ENCODE measurements around the gene ITPR1.

DNA sequence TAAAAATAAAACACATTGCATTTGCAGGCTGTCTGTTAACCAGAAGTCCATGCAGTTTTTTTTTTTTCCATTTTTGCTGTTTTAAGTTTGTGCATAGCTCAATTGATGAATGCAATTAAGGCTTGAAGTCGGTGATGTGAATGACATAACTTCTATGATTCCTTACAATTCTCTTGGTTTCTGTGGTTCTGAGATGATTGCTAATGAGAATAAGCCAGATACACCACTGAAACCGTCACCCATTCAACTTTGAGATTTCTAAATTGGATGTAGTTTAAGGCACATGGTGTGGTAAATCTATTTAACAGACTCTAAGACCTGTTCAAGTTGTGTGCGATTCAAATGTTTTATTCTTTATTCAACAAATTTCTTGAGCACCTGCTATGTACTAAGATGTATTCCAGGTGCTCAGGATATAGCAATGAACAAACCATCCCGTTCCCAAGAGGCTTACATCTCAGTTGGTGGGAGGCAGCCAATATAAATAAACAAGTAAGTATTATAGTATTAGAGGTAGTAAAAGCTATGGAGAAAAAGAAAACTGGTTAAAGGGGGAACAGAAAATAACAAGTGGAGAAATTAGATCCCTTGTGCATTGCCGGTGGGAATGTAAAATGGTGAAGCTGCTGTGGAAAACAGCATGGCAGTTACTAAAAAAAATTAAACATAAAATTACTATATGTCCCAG, 4.0 kb downstream of the ITPR1 start:
- TF ChIP-seq, protein P1, sequence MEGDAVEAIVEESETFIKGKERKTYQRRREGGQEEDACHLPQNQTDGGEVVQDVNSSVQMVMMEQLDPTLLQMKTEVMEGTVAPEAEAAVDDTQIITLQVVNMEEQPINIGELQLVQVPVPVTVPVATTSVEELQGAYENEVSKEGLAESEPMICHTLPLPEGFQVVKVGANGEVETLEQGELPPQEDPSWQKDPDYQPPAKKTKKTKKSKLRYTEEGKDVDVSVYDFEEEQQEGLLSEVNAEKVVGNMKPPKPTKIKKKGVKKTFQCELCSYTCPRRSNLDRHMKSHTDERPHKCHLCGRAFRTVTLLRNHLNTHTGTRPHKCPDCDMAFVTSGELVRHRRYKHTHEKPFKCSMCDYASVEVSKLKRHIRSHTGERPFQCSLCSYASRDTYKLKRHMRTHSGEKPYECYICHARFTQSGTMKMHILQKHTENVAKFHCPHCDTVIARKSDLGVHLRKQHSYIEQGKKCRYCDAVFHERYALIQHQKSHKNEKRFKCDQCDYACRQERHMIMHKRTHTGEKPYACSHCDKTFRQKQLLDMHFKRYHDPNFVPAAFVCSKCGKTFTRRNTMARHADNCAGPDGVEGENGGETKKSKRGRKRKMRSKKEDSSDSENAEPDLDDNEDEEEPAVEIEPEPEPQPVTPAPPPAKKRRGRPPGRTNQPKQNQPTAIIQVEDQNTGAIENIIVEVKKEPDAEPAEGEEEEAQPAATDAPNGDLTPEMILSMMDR (IDR thresholded peaks at IDR 0.05; ENCODE audit: low read length), result no peak
- no peak for TF ChIP-seq EZH2 (IDR thresholded peaks at IDR 0.05; ENCODE audit: borderline replicate concordance, low read length)
